Esophagus muscularis mucosa (tissue), 4 donors: ENCODE data around the gene HES4. TPM values are rescaled to one million over a fixed set of nuclear protein-coding genes. Genes with fewer than 3 reads are reported as not detected.

Experiments used
- DNase-seq: peaks from one replicate; pipeline ENCODE4 v3.0.0-alpha.2; 2017; ENCODE audit errors: extremely low spot score
- H3K27ac ChIP-seq, 4 donors: fragments of 200-600 bp; sonication (generic); replicated peaks in 1 of 4; 1 replicate in 3 of 4; 2 replicates in 1 of 4; pipeline ENCODE4 v1.5.1; 2016 to 2019; ENCODE audit warnings: mild to moderate bottlenecking in 1 of 4
- H3K27me3 ChIP-seq, 4 donors: fragments of 200-600 bp; sonication (generic); one replicate each; pipeline versions ENCODE4 v1.5.1 to v1.6.0; 2016 to 2019
- H3K36me3 ChIP-seq, 4 donors: fragments of 200-600 bp; sonication (generic); one replicate each; pipeline ENCODE4 v1.5.1; 2016 to 2019
- H3K4me1 ChIP-seq, 4 donors: fragments of 200-600 bp; sonication (generic); one replicate each; pipeline ENCODE4 v1.5.1; 2016 to 2019
- H3K4me3 ChIP-seq, 4 donors: fragments of 200-600 bp; sonication (generic); 1 replicate in 2 of 4; 2 replicates in 2 of 4; pipeline ENCODE4 v1.5.1; 2016 to 2019; ENCODE audit warnings: mild to moderate bottlenecking in 4 of 4, moderate library complexity in 1 of 4
- H3K9me3 ChIP-seq, 4 donors: fragments of 200-600 bp; sonication (generic); 1 replicate in 3 of 4; 2 replicates in 1 of 4; pipeline ENCODE4 v1.5.1; 2016 to 2019
- EP300 ChIP-seq: sonication (generic); formaldehyde crosslinking; IDR thresholded peaks from one replicate; pipeline ENCODE4 v1.6.1; 2017; ENCODE audit warnings: antibody characterized with exemption
- POLR2A ChIP-seq: fragments of 450-650 bp; IDR thresholded peaks from one replicate; pipeline ENCODE4 v1.6.1; 2017; ENCODE audit warnings: antibody characterized with exemption, moderate library complexity, mild to moderate bottlenecking, low read depth
- POLR2AphosphoS5 ChIP-seq, 2 donors: sonication (generic); formaldehyde crosslinking; IDR thresholded peaks; one replicate each; pipeline ENCODE4 v1.6.1; 2017; ENCODE audit warnings: antibody characterized with exemption in 2 of 2
- WGBS: methylation state at CpG from one replicate; pipeline ENCODE4 v1.1.5; 2018; 5-methylcytosine and 5-hydroxymethylcytosine counted together
- intact Hi-C: fragments of 100-400 bp; cut with DNase I; formaldehyde crosslinking; loops from one replicate; pipeline ENCODE4 v1.15.1; 2023
- total RNA-seq, 4 donors: library from RNA; depleted of rRNA; stranded (reverse); fragments of >200 nt; gene quantifications; one replicate each; pipeline versions ENCODE4 v1.1.0 to v1.2.1, GENCODE V29; 2016
- TF ChIP-seq, protein P1 (sequence below), 3 experiments: fragments of 200-600 bp in 2 of 3; fragments of 450-650 bp in 1 of 3; sonication (generic) in 2 of 3; IDR thresholded peaks; one replicate each; pipeline ENCODE4 v1.5.1; 2017 to 2019; ENCODE audit warnings: antibody characterized with exemption in 3 of 3, mild to moderate bottlenecking in 2 of 3, moderate library complexity in 1 of 3

Gene HES4, protein sequence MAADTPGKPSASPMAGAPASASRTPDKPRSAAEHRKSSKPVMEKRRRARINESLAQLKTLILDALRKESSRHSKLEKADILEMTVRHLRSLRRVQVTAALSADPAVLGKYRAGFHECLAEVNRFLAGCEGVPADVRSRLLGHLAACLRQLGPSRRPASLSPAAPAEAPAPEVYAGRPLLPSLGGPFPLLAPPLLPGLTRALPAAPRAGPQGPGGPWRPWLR
- 10 to 100 TPM; 37.8 to 90.4 (median 65.0) TPM for total RNA-seq

DNA sequence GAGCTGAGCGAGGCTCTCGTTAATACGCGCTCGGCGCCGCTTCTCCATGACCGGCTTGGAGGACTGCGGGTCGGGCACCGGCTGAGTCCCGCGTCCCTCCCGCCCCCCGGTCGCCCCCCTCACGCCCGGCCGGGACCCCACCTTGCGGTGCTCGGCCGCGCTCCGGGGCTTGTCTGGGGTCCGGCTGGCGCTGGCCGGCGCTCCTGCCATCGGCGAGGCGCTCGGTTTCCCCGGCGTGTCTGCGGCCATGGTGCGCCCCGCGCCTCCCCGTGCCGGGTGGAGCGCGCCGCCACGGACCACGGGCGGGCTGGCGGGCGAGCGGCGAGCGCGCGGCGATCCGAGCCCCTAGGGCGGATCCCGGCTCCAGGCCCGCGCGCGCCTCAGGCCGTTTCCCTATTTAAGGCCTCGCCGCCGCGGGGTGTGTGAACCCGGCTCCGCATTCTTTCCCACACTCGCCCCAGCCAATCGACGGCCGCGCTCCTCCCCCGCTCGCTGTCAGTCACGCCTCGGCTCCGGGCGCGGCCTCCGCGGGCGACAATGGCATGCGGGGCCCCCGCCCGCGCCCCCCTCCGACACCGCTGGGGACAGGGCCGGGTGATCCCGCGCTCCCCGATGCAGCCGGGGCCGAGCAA lies at the start of gene HES4:
HES4 (minus strand) TSS at position 373 of the 632 bp plus-strand sequence; CDS start at position 249, 124 bp downstream.
- WGBS = 2% methylated on average over 11 of the region's 95 CpGs
- TF ChIP-seq POLR2A (peak; percentile 26), EP300 (no peak), POLR2AphosphoS5 (IDR thresholded peaks at IDR 0.05) (peak; percentile 79 to 88)
- TF ChIP-seq, protein P1, sequence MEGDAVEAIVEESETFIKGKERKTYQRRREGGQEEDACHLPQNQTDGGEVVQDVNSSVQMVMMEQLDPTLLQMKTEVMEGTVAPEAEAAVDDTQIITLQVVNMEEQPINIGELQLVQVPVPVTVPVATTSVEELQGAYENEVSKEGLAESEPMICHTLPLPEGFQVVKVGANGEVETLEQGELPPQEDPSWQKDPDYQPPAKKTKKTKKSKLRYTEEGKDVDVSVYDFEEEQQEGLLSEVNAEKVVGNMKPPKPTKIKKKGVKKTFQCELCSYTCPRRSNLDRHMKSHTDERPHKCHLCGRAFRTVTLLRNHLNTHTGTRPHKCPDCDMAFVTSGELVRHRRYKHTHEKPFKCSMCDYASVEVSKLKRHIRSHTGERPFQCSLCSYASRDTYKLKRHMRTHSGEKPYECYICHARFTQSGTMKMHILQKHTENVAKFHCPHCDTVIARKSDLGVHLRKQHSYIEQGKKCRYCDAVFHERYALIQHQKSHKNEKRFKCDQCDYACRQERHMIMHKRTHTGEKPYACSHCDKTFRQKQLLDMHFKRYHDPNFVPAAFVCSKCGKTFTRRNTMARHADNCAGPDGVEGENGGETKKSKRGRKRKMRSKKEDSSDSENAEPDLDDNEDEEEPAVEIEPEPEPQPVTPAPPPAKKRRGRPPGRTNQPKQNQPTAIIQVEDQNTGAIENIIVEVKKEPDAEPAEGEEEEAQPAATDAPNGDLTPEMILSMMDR (IDR thresholded peaks at IDR 0.05) = no peak
- intact Hi-C loops = no loop called here
- Histone ChIP-seq H3K9me3 (no peaks in the 10 kb centered on the region), H3K27me3 (peaks cover 0 to 56% (median 0%) of the 10 kb centered on the region in 4 donors), H3K36me3 (peaks cover 0 to 8% (median 0%) of the 10 kb centered on the region in 4 donors), H3K4me1 (peaks cover 24 to 59% (median 49%) of the 10 kb centered on the region in 4 donors), H3K27ac (peak within 1 kb of the TSS; percentile 97 to 100 (median 99)), H3K4me3 (peak within 1 kb of the TSS; percentile 74 to 83 (median 82))
- peak; percentile 96 for DNase-seq

DNA sequence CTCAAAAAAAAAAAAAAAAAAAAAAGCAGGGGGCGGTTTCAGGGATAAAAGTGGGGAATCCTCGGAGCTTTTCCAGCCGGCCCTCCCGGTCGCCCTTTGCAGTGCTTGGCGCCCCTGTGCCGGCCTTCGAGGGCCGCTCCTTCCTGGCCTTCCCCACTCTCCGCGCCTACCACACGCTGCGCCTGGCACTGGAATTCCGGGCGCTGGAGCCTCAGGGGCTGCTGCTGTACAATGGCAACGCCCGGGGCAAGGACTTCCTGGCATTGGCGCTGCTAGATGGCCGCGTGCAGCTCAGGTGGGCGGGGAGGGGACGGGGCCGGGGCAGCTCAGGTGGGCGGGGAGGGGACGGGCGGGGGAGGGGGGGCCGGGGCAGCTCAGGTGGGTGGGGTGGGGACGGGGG lies 48.9 kb upstream of the HES4 start:
- H3K4me3 ChIP-seq = no peak overlapping the region
- no peak for DNase-seq
- H3K27ac ChIP-seq = no peak overlapping the region
- intact Hi-C loops = no loop called here
- peaks cover 0 to 90% (median 74%) of the 10 kb centered on the region in 4 donors for H3K36me3 ChIP-seq
- H3K27me3 ChIP-seq = no peaks in the 10 kb centered on the region
- H3K4me1 ChIP-seq = no peaks in the 10 kb centered on the region
- H3K9me3 ChIP-seq = no peaks in the 10 kb centered on the region
- WGBS = 91% methylated on average over 23 of the region's 28 CpGs
- no peak for TF ChIP-seq POLR2AphosphoS5 (IDR thresholded peaks at IDR 0.05)
- TF ChIP-seq EP300 = no peak
- TF ChIP-seq, protein P1 (IDR thresholded peaks at IDR 0.05) = no peak
- TF ChIP-seq POLR2A = no peak

DNA sequence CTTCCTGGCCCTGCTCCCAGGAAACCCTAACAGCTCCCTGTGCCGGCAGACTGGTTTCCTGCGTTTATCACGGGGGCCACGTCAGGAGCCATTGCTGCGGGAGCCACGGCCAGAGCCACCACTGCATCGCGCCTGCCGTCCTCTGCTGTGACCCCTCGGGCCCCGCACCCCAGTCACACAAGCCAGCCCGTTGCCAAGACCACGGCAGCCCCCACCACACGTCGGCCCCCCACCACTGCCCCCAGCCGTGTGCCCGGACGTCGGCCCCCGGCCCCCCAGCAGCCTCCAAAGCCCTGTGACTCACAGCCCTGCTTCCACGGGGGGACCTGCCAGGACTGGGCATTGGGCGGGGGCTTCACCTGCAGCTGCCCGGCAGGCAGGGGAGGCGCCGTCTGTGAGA lies 48.1 kb upstream of the HES4 start:
- H3K4me1 ChIP-seq = no peaks in the 10 kb centered on the region
- no peak for DNase-seq
- TF ChIP-seq, protein P1 (IDR thresholded peaks at IDR 0.05) = no peak
- TF ChIP-seq POLR2A = no peak
- TF ChIP-seq POLR2AphosphoS5 (IDR thresholded peaks at IDR 0.05) = no peak
- TF ChIP-seq EP300 = no peak
- intact Hi-C loops = no loop called here
- H3K27ac ChIP-seq = no peak overlapping the region
- no peaks in the 10 kb centered on the region for H3K9me3 ChIP-seq
- no peaks in the 10 kb centered on the region for H3K27me3 ChIP-seq
- H3K36me3 ChIP-seq = peaks cover 0 to 90% (median 75%) of the 10 kb centered on the region in 4 donors
- H3K4me3 ChIP-seq = no peak overlapping the region
- WGBS = 91% methylated on average over 4 of the region's 25 CpGs

DNA sequence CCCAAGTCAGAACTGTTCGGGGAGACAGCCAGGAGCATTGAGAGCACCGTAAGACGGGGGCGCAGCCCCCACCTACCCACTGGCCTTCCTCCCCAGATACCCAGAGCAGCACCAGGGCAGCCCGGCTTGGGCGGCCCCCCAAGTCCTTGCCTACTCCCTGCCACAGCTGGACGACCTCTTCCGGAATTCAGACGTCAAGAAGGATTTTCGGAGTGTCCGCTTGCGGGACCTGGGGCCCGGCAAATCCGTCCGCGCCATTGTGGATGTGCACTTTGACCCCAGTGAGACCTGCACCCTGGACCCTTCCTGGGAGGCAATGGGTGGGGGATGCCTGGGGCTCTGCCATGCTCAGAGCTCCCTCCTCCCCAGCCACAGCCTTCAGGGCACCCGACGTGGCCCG lies 47.5 kb upstream of the HES4 start:
- H3K27me3 ChIP-seq = no peaks in the 10 kb centered on the region
- no peaks in the 10 kb centered on the region for H3K9me3 ChIP-seq
- no peaks in the 10 kb centered on the region for H3K4me1 ChIP-seq
- H3K36me3 ChIP-seq = peaks cover 0 to 85% (median 76%) of the 10 kb centered on the region in 4 donors
- no peak overlapping the region for H3K27ac ChIP-seq
- no peak for TF ChIP-seq POLR2AphosphoS5 (IDR thresholded peaks at IDR 0.05)
- TF ChIP-seq, protein P1 (IDR thresholded peaks at IDR 0.05) = no peak
- no peak overlapping the region for H3K4me3 ChIP-seq
- no peak for DNase-seq
- intact Hi-C loops = no loop called here
- WGBS = 91% methylated on average over 7 of the region's 19 CpGs
